Activated T-cell treated with anti-CD3 and anti-CD28 coated beads, Interleukin-2, amount 50 U/mL, for 1 hour (primary cell): ENCODE results near the gene JMJD8.

Experiments
- DNase-seq: peaks from one replicate; pipeline ENCODE4 v3.0.0-alpha.2; 2020

JMJD8 gene

GRCh38 chr16:658679-659571, 25.2 kb downstream of the JMJD8 start:
- DNase-seq: no peak

GRCh38 chr16:657487-657886, 26.6 kb downstream of the JMJD8 start:
- DNase-seq: no peak

GRCh38 chr16:654034-654433, 30.1 kb downstream of the JMJD8 start:
- no peak for DNase-seq

GRCh38 chr16:652454-653305, 31.5 kb downstream of the JMJD8 start:
- no peak for DNase-seq

GRCh38 chr16:651844-652243, 32.3 kb downstream of the JMJD8 start:
- DNase-seq: no peak

GRCh38 chr16:649631-650030, 34.5 kb downstream of the JMJD8 start:
- DNase-seq: no peak

GRCh38 chr16:648781-649589, 35.1 kb downstream of the JMJD8 start, which contains the start of gene WDR90:
Gene WDR90, plus strand, starts transcription at chr16:649365. Its CDS starts 52 bp downstream, at chr16:649417.
- peak; percentile 91 for DNase-seq

- DNase-seq: peak; percentile 41
These were observed 35.9 kb downstream of the JMJD8 start for GRCh38 chr16:648071-648780.

- DNase-seq: no peak
These were observed 36.8 kb downstream of the JMJD8 start for GRCh38 chr16:647173-647902.

- no peak for DNase-seq
These were observed 37.4 kb downstream of the JMJD8 start for GRCh38 chr16:646679-647172.

- no peak for DNase-seq
These were observed 38.1 kb downstream of the JMJD8 start for GRCh38 chr16:645852-646678.

- no peak for DNase-seq
These were observed 39.6 kb downstream of the JMJD8 start for GRCh38 chr16:644556-644955.

GRCh38 chr16:643050-643368, 41.1 kb downstream of the JMJD8 start:
- no peak for DNase-seq

GRCh38 chr16:642189-643049, 41.7 kb downstream of the JMJD8 start:
- DNase-seq: peak; percentile 39

- DNase-seq: peak; percentile 69
These were observed 42.6 kb downstream of the JMJD8 start, which contains the start of gene MCRIP2 for GRCh38 chr16:641326-642188. Gene MCRIP2, plus strand, starts transcription at chr16:641828. Its CDS starts 164 bp downstream, at chr16:641992.

GRCh38 chr16:640614-641013, 43.5 kb downstream of the JMJD8 start:
- DNase-seq: no peak

- no peak for DNase-seq
These were observed 45.3 kb downstream of the JMJD8 start for GRCh38 chr16:638836-639235.

- no peak for DNase-seq
These were observed 46.0 kb downstream of the JMJD8 start for GRCh38 chr16:638034-638543.
